ENCODE data around the gene EIF4E2.
A peak's percentile ranks its signal among the peaks of the same experiment; 100 is the strongest.

The EIF4E2 gene

GRCh38 chr2:232550354-232551249 lies at the start of gene EIF4E2, which contains the start of gene TIGD1:
Gene EIF4E2 (plus strand): TSS chr2:232550689. CDS start chr2:232550725, 36 bp downstream.
Gene TIGD1 (minus strand): TSS chr2:232550557. CDS start chr2:232549882, 675 bp downstream.
- peak; percentile 97 for DNase-seq (ENCODE audit: low spot score)

GRCh38 chr2:232501331-232501771 lies 49.1 kb upstream of the EIF4E2 start:
- no peak for DNase-seq (ENCODE audit: low spot score)

- no peak for DNase-seq (ENCODE audit: low spot score)
These were observed 48.6 kb upstream of the EIF4E2 start for GRCh38 chr2:232501794-232502390.

- no peak for DNase-seq (ENCODE audit: low spot score)
These were observed 48.0 kb upstream of the EIF4E2 start for GRCh38 chr2:232502511-232502910.

GRCh38 chr2:232502911-232503808 lies 47.3 kb upstream of the EIF4E2 start:
- DNase-seq (ENCODE audit: low spot score) = peak; percentile 59

- no peak for DNase-seq (ENCODE audit: low spot score)
These were observed 46.6 kb upstream of the EIF4E2 start for GRCh38 chr2:232503809-232504323.

GRCh38 chr2:232504438-232504837 lies 46.1 kb upstream of the EIF4E2 start:
- DNase-seq (ENCODE audit: low spot score) = no peak

- no peak for DNase-seq (ENCODE audit: low spot score)
These were observed 44.6 kb upstream of the EIF4E2 start for GRCh38 chr2:232505856-232506255.

- no peak for DNase-seq (ENCODE audit: low spot score)
These were observed 43.8 kb upstream of the EIF4E2 start for GRCh38 chr2:232506709-232507108.

GRCh38 chr2:232508251-232508650 lies 42.2 kb upstream of the EIF4E2 start:
- no peak for DNase-seq (ENCODE audit: low spot score)

GRCh38 chr2:232511336-232511890 lies 39.1 kb upstream of the EIF4E2 start:
- no peak for DNase-seq (ENCODE audit: low spot score)

- no peak for DNase-seq (ENCODE audit: low spot score)
These were observed 37.9 kb upstream of the EIF4E2 start for GRCh38 chr2:232512602-232513001.

- DNase-seq (ENCODE audit: low spot score) = no peak
These were observed 37.1 kb upstream of the EIF4E2 start for GRCh38 chr2:232513353-232513752.

- no peak for DNase-seq (ENCODE audit: low spot score)
These were observed 34.9 kb upstream of the EIF4E2 start for GRCh38 chr2:232515639-232516038.

- DNase-seq (ENCODE audit: low spot score) = no peak
These were observed 33.9 kb upstream of the EIF4E2 start for GRCh38 chr2:232516551-232516950.

GRCh38 chr2:232518844-232519243 lies 31.6 kb upstream of the EIF4E2 start:
- DNase-seq (ENCODE audit: low spot score) = no peak

- DNase-seq (ENCODE audit: low spot score) = no peak
These were observed 30.7 kb upstream of the EIF4E2 start, which contains the start of gene PRSS56 for GRCh38 chr2:232519581-232520438. Gene PRSS56 (plus strand): TSS chr2:232520388. CDS start chr2:232520599, 211 bp downstream.

- no peak for DNase-seq (ENCODE audit: low spot score)
These were observed 30.0 kb upstream of the EIF4E2 start for GRCh38 chr2:232520489-232520888.

- no peak for DNase-seq (ENCODE audit: low spot score)
These were observed 29.4 kb upstream of the EIF4E2 start for GRCh38 chr2:232521098-232521497.

GRCh38 chr2:232521959-232522622 lies 28.4 kb upstream of the EIF4E2 start:
- peak; percentile 85 for DNase-seq (ENCODE audit: low spot score)
